ENCODE results near the gene DDR1.

GRCh38 chr6:30870546-30870945 is 13.8 kb upstream of the DDR1 start:
- TF ChIP-seq EP300 (IDR thresholded peaks at IDR 0.05; ENCODE audit: borderline replicate concordance) (no peak), REST (IDR thresholded peaks at IDR 0.05; ENCODE audit: low read depth) (no peak), MAX (IDR thresholded peaks at IDR 0.05) (no peak)
